Bronchial epithelial cell (primary cell): ENCODE data around the gene SSH2. TPM values are rescaled to one million over a fixed set of nuclear protein-coding genes. Genes with fewer than 3 reads are reported as not detected.

Experiments used
- DNase-seq: peaks from one replicate; pipeline ENCODE4 v3.0.0-alpha.2; 2010; ENCODE audit warnings: low read depth
- FAIRE-seq: peaks from 2 replicates; lab custom pipeline; 2011; peaks lifted over from hg19 to GRCh38; lab: Jason Lieb, UNC
- H3K27me3 ChIP-seq: 2 replicates; pipeline ENCODE4 v1.5.1; 2011; ENCODE audit warnings: low read length; ENCODE audit not compliant: control insufficient read depth, insufficient read depth
- H3K36me3 ChIP-seq: 2 replicates; pipeline ENCODE4 v1.5.1; 2011; ENCODE audit warnings: low read length; ENCODE audit not compliant: control insufficient read depth, insufficient read depth
- H3K4me3 ChIP-seq: 2 replicates; pipeline ENCODE4 v1.5.1; 2011; ENCODE audit warnings: mild to moderate bottlenecking, low read depth, low read length, control low read depth
- CTCF ChIP-seq: IDR thresholded peaks from 2 replicates; pipeline ENCODE4 v1.5.1; 2011; ENCODE audit warnings: mild to moderate bottlenecking, moderate library complexity, low read length, control low read depth, inconsistent platforms; ENCODE audit not compliant: insufficient read depth, severe bottlenecking
- total RNA-seq: library from RNA; depleted of rRNA; stranded (reverse); fragments of >200 nt; gene quantifications from 2 replicates; pipeline ENCODE4 v1.2.1, GENCODE V29; 2014

Gene SSH2
- total RNA-seq, 1 donor from 2014 or later: 3.7 TPM

GRCh38 chr17:29722411-29723198 is 207.4 kb downstream of the SSH2 start:
- no peaks in the 10 kb centered on the region for H3K27me3 ChIP-seq
- FAIRE-seq (no peak), DNase-seq (peak; percentile 57)
- no peak for TF ChIP-seq CTCF
- H3K36me3 ChIP-seq: no peaks in the 10 kb centered on the region
- H3K4me3 ChIP-seq: no peak overlapping the region

GRCh38 chr17:29720551-29720950 is 209.5 kb downstream of the SSH2 start:
- no peak for FAIRE-seq
- H3K27me3 ChIP-seq: no peaks in the 10 kb centered on the region
- TF ChIP-seq CTCF: no peak
- no peak overlapping the region for H3K4me3 ChIP-seq
- DNase-seq: no peak
- H3K36me3 ChIP-seq: no peaks in the 10 kb centered on the region

GRCh38 chr17:29719469-29719868 is 210.6 kb downstream of the SSH2 start:
- H3K4me3 ChIP-seq: no peak overlapping the region
- no peaks in the 10 kb centered on the region for H3K27me3 ChIP-seq
- DNase-seq (no peak), FAIRE-seq (no peak)
- TF ChIP-seq CTCF: no peak
- H3K36me3 ChIP-seq: no peaks in the 10 kb centered on the region

GRCh38 chr17:29718446-29719039 is 211.5 kb downstream of the SSH2 start:
- TF ChIP-seq CTCF: no peak
- Histone ChIP-seq H3K27me3 (no peaks in the 10 kb centered on the region), H3K36me3 (no peaks in the 10 kb centered on the region), H3K4me3 (no peak overlapping the region)
- FAIRE-seq: no peak
- no peak for DNase-seq

- no peak for DNase-seq
Observed at GRCh38 chr17:29717817-29718216, 212.2 kb downstream of the SSH2 start.

More at GRCh38 chr17:29717817-29718216, 212.2 kb downstream of the SSH2 start:
- no peaks in the 10 kb centered on the region for H3K36me3 ChIP-seq
- FAIRE-seq: no peak
- TF ChIP-seq CTCF: no peak
- no peaks in the 10 kb centered on the region for H3K27me3 ChIP-seq
- no peak overlapping the region for H3K4me3 ChIP-seq
